CD4-positive, CD25-positive, alpha-beta regulatory T cell (primary cell): ENCODE results near the gene OR4S1. TPM values are rescaled to one million over a fixed set of nuclear protein-coding genes. Genes with fewer than 3 reads are reported as not detected.
"Not testable (repeated sequence)": the region's sequence is repeated elsewhere in the genome, so short reads cannot be mapped to it uniquely, and the experiment has no call there.

Experiments used
- ATAC-seq, 2 donors: fragments of 150-1000 bp; cut with Tn5 transposase; one replicate each; pipeline ENCODE4 v1.10.0; 2021; ENCODE audit warnings: low read depth in 2 of 2, moderate number of reproducible peaks in 2 of 2, moderate library complexity in 1 of 2
- DNase-seq, 3 donors: peaks; one replicate each; pipeline versions ENCODE4 v3.0.0 to v3.0.0-alpha.2; 2012 to 2022; ENCODE audit warnings: mixed read lengths in 1 of 3
- H3K27ac ChIP-seq: one replicate; pipeline ENCODE4 v1.7.0; 2013; ENCODE audit warnings: mild to moderate bottlenecking, low read length; ENCODE audit not compliant: insufficient read depth, poor library complexity, severe bottlenecking
- H3K27me3 ChIP-seq: one replicate; pipeline ENCODE4 v1.7.0; 2013; ENCODE audit warnings: low read length; ENCODE audit not compliant: control insufficient read depth, insufficient read depth
- H3K36me3 ChIP-seq: one replicate; pipeline ENCODE4 v1.7.0; 2013; ENCODE audit warnings: mild to moderate bottlenecking, low read length, moderate library complexity; ENCODE audit not compliant: control insufficient read depth, insufficient read depth
- H3K4me1 ChIP-seq: 2 replicates; pipeline ENCODE4 v1.7.0; 2013; ENCODE audit warnings: mild to moderate bottlenecking, low read length; ENCODE audit not compliant: insufficient read depth, control insufficient read depth, poor library complexity, severe bottlenecking
- H3K4me3 ChIP-seq: one replicate; pipeline ENCODE4 v1.7.0; 2013; ENCODE audit warnings: low read depth, mild to moderate bottlenecking, low read length, moderate library complexity
- H3K9me3 ChIP-seq, 2 experiments: 1 replicate in 1 of 2; 2 replicates in 1 of 2; pipeline ENCODE4 v1.7.0; 2013; ENCODE audit warnings: low read length in 2 of 2, mild to moderate bottlenecking in 1 of 2, moderate library complexity in 1 of 2; ENCODE audit not compliant: control insufficient read depth in 2 of 2
- H3K27ac Mint-ChIP-seq, 3 donors: one replicate each; pipeline ENCODE4 v1.8.0; 2020 to 2022; ENCODE audit warnings: mild to moderate bottlenecking in 3 of 3, mixed read lengths in 3 of 3, moderate library complexity in 2 of 3
- H3K27me3 Mint-ChIP-seq: one replicate; pipeline ENCODE4 v1.8.0; 2022; ENCODE audit warnings: mild to moderate bottlenecking, mixed read lengths
- H3K36me3 Mint-ChIP-seq: one replicate; pipeline ENCODE4 v1.8.0; 2020; ENCODE audit warnings: mixed read lengths
- H3K4me1 Mint-ChIP-seq, 4 donors: one replicate each; pipeline ENCODE4 v1.8.0; 2020 to 2022; ENCODE audit warnings: mixed read lengths in 4 of 4, mild to moderate bottlenecking in 1 of 4
- H3K4me3 Mint-ChIP-seq, 4 donors: one replicate each; pipeline ENCODE4 v1.8.0; 2020 to 2022; ENCODE audit warnings: mild to moderate bottlenecking in 4 of 4, mixed read lengths in 4 of 4, moderate library complexity in 3 of 4
- H3K9me3 Mint-ChIP-seq, 7 donors: one replicate each; pipeline ENCODE4 v1.8.0; 2020 to 2022; ENCODE audit warnings: mixed read lengths in 7 of 7, mild to moderate bottlenecking in 3 of 7, moderate library complexity in 2 of 7
- polyA plus RNA-seq, 4 donors: library from polyadenylated mRNA; unstranded; fragments of 300-500 nt; fragmentation: Illumina TruSeq; gene quantifications; one replicate each; pipeline ENCODE4 v1.2.3, GENCODE V29; 2021
- total RNA-seq: library from RNA; stranded (reverse); gene quantifications from one replicate; pipeline ENCODE4 v1.2.3, GENCODE V29; 2022

Gene OR4S1
- total and polyA plus RNA-seq, 5 donors from 2014 or later = not detected

GRCh38 chr11:48324620-48325019 is 18.6 kb downstream of the OR4S1 start, which contains the start of gene OR4C3:
Gene OR4C3 (plus strand): TSS chr11:48324920. CDS start chr11:48325022, 102 bp downstream.
- not testable (repeated sequence) for H3K4me3 Mint-ChIP-seq, H3K36me3 ChIP-seq, ATAC-seq, H3K4me1 ChIP-seq, H3K4me1 Mint-ChIP-seq, H3K27ac ChIP-seq, H3K27ac Mint-ChIP-seq, H3K4me3 ChIP-seq, H3K9me3 ChIP-seq, H3K36me3 Mint-ChIP-seq, H3K27me3 ChIP-seq, DNase-seq, H3K9me3 Mint-ChIP-seq
- H3K27me3 Mint-ChIP-seq = peaks cover 23% of the 10 kb centered on the region

GRCh38 chr11:48341466-48341865 is 35.4 kb downstream of the OR4S1 start:
- Histone ChIP-seq H3K4me1 (no peaks in the 10 kb centered on the region), H3K27ac (no peak overlapping the region), H3K36me3 (no peaks in the 10 kb centered on the region), H3K4me3 (no peak overlapping the region), H3K27me3 (no peaks in the 10 kb centered on the region), H3K9me3 (peaks cover 0 to 8% of the 10 kb centered on the region in 2 experiments)
- H3K27ac Mint-ChIP-seq = no peak overlapping the region
- DNase-seq (peak in 1 of 3 donors; percentile 9), ATAC-seq (no peak)
- peaks cover 0 to 17% (median 6%) of the 10 kb centered on the region in 7 donors for H3K9me3 Mint-ChIP-seq
- H3K4me1 Mint-ChIP-seq = peaks cover 5 to 25% (median 10%) of the 10 kb centered on the region in 4 donors
- peaks cover 14% of the 10 kb centered on the region for H3K27me3 Mint-ChIP-seq
- peak overlapping the region in 1 of 4 donors; percentile 21 for H3K4me3 Mint-ChIP-seq
- peaks cover 5% of the 10 kb centered on the region for H3K36me3 Mint-ChIP-seq

- not testable (repeated sequence) for ATAC-seq, H3K4me3 ChIP-seq, H3K9me3 ChIP-seq, H3K36me3 ChIP-seq, DNase-seq, H3K36me3 Mint-ChIP-seq, H3K4me3 Mint-ChIP-seq, H3K27ac Mint-ChIP-seq, H3K27ac ChIP-seq, H3K27me3 ChIP-seq, H3K4me1 ChIP-seq
- H3K27me3 Mint-ChIP-seq = peaks cover 14% of the 10 kb centered on the region
- peaks cover 0 to 26% (median 6%) of the 10 kb centered on the region in 7 donors for H3K9me3 Mint-ChIP-seq
- peaks cover 6 to 32% (median 14%) of the 10 kb centered on the region in 4 donors for H3K4me1 Mint-ChIP-seq
Measured at GRCh38 chr11:48342505-48342904, 36.5 kb downstream of the OR4S1 start.

- Mint-ChIP-seq H3K27ac (peak overlapping the region in 2 of 3 donors; percentile 23 to 79), H3K4me3 (peak overlapping the region in 3 of 4 donors; percentile 12 to 48 (median 13)), H3K4me1 (peaks cover 6 to 30% (median 13%) of the 10 kb centered on the region in 4 donors), H3K9me3 (peaks cover 0 to 47% (median 13%) of the 10 kb centered on the region in 7 donors)
- not testable (repeated sequence) for H3K27me3 Mint-ChIP-seq, H3K27ac ChIP-seq, ATAC-seq, H3K4me1 ChIP-seq, H3K9me3 ChIP-seq, H3K36me3 ChIP-seq, H3K27me3 ChIP-seq, H3K4me3 ChIP-seq, H3K36me3 Mint-ChIP-seq
- peak in 2 of 3 donors; percentile 24 to 33 for DNase-seq
Measured at GRCh38 chr11:48346286-48346685, 40.3 kb downstream of the OR4S1 start.

GRCh38 chr11:48354013-48354412 is 48.0 kb downstream of the OR4S1 start:
- Histone ChIP-seq H3K4me3 (no peak overlapping the region), H3K36me3 (no peaks in the 10 kb centered on the region), H3K27me3 (no peaks in the 10 kb centered on the region), H3K4me1 (no peaks in the 10 kb centered on the region), H3K9me3 (peaks cover 0 to 2% of the 10 kb centered on the region in 2 experiments), H3K27ac (no peak overlapping the region)
- H3K4me1 Mint-ChIP-seq = no peaks in the 10 kb centered on the region
- no peak for ATAC-seq
- H3K36me3 Mint-ChIP-seq = no peaks in the 10 kb centered on the region
- peaks cover 5% of the 10 kb centered on the region for H3K27me3 Mint-ChIP-seq
- H3K9me3 Mint-ChIP-seq = peaks cover 0 to 16% (median 3%) of the 10 kb centered on the region in 7 donors
- no peak overlapping the region for H3K27ac Mint-ChIP-seq
- no peak overlapping the region for H3K4me3 Mint-ChIP-seq
- no peak for DNase-seq

GRCh38 chr11:48354677-48355076 is 48.7 kb downstream of the OR4S1 start:
- H3K4me1 Mint-ChIP-seq = no peaks in the 10 kb centered on the region
- no peaks in the 10 kb centered on the region for H3K36me3 Mint-ChIP-seq
- H3K9me3 Mint-ChIP-seq = peaks cover 0 to 16% (median 3%) of the 10 kb centered on the region in 7 donors
- Histone ChIP-seq H3K4me1 (no peaks in the 10 kb centered on the region), H3K9me3 (peaks cover 0 to 2% of the 10 kb centered on the region in 2 experiments), H3K4me3 (no peak overlapping the region), H3K27me3 (no peaks in the 10 kb centered on the region), H3K27ac (no peak overlapping the region), H3K36me3 (no peaks in the 10 kb centered on the region)
- no peak for ATAC-seq
- H3K4me3 Mint-ChIP-seq = no peak overlapping the region
- no peak for DNase-seq
- peaks cover 5% of the 10 kb centered on the region for H3K27me3 Mint-ChIP-seq
- no peak overlapping the region for H3K27ac Mint-ChIP-seq

Other genes starting within 250 kb of the OR4S1 start
- not detected for gene OR4B1, start 89.4 kb upstream of the OR4S1 start, total RNA-seq
- not detected for gene OR4B1, start 89.4 kb upstream of the OR4S1 start, polyA plus RNA-seq
- not detected for gene OR4X2, start 61.1 kb upstream of the OR4S1 start, total RNA-seq
- not detected for gene OR4X2, start 61.1 kb upstream of the OR4S1 start, polyA plus RNA-seq
- gene OR4X1, start 42.4 kb upstream of the OR4S1 start, total RNA-seq = not detected
- gene OR4X1, start 42.4 kb upstream of the OR4S1 start, polyA plus RNA-seq = not detected
- not detected for gene OR4C3, start 18.7 kb downstream of the OR4S1 start, total RNA-seq
- gene OR4C3, start 18.7 kb downstream of the OR4S1 start, polyA plus RNA-seq = not detected
- gene OR4C5, start 60.2 kb downstream of the OR4S1 start, total RNA-seq = not detected
- gene OR4C5, start 60.2 kb downstream of the OR4S1 start, polyA plus RNA-seq = not detected
- gene OR4A47, start 182.6 kb downstream of the OR4S1 start, total RNA-seq = not detected
- not detected for gene OR4A47, start 182.6 kb downstream of the OR4S1 start, polyA plus RNA-seq